Epithelial cell of proximal tubule (primary cell): ENCODE data around the gene KMT5C. TPM values are rescaled to one million over a fixed set of nuclear protein-coding genes. Genes with fewer than 3 reads are reported as not detected.

Experiments used
- DNase-seq: peaks from one replicate; pipeline ENCODE4 v3.0.0-alpha.2; 2011; ENCODE audit warnings: low read depth
- H3K4me3 ChIP-seq: 2 replicates; pipeline ENCODE4 v1.5.1; 2011; ENCODE audit warnings: low read depth, mild to moderate bottlenecking, low read length
- CTCF ChIP-seq: conservative IDR thresholded peaks from 2 replicates; pipeline ENCODE4 v1.5.1; 2012; ENCODE audit warnings: low read depth, mild to moderate bottlenecking, low read length
- total RNA-seq: library from RNA; depleted of rRNA; stranded (reverse); fragments of >200 nt; gene quantifications from 2 replicates; pipeline ENCODE4 v1.2.3, GENCODE V29; 2015

The KMT5C gene
- total RNA-seq, 1 donor from 2014 or later, result 18.5 TPM

GRCh38 chr19:55389386-55390317 is 50.0 kb downstream of the KMT5C start:
- no peak for DNase-seq
- no peak overlapping the region for H3K4me3 ChIP-seq
- TF ChIP-seq CTCF, result no peak

GRCh38 chr19:55390461-55390880 is 50.8 kb downstream of the KMT5C start:
- H3K4me3 ChIP-seq, result no peak overlapping the region
- DNase-seq, result no peak
- no peak for TF ChIP-seq CTCF

GRCh38 chr19:55391191-55391670 is 51.6 kb downstream of the KMT5C start:
- TF ChIP-seq CTCF, result no peak
- H3K4me3 ChIP-seq, result no peak overlapping the region
- no peak for DNase-seq

- no peak for DNase-seq
- TF ChIP-seq CTCF, result no peak
- H3K4me3 ChIP-seq, result no peak overlapping the region
Observed at GRCh38 chr19:55391702-55392615, 52.3 kb downstream of the KMT5C start.

GRCh38 chr19:55392820-55393761 is 53.4 kb downstream of the KMT5C start:
- no peak for TF ChIP-seq CTCF

More at GRCh38 chr19:55392820-55393761, 53.4 kb downstream of the KMT5C start:
- H3K4me3 ChIP-seq, result no peak overlapping the region
- DNase-seq, result no peak

Other genes starting within 250 kb of the KMT5C start
- gene PPP1R12C, start 222.2 kb upstream of the KMT5C start, total RNA-seq, result 53.8 and 68.7 TPM in 2 replicates
- 1.8 and 24.4 TPM in 2 replicates for gene TNNT1, start 190.7 kb upstream of the KMT5C start, total RNA-seq
- 0.40 and 0.51 TPM in 2 replicates for gene TNNI3, start 182.1 kb upstream of the KMT5C start, total RNA-seq
- gene DNAAF3, start 173.3 kb upstream of the KMT5C start, total RNA-seq, result 0.51 and 7.0 TPM in 2 replicates
- 0.29 TPM in 1 of 2 replicates, not detected in the other for gene SYT5, start 159.6 kb upstream of the KMT5C start, total RNA-seq
- gene PTPRH, start 130.4 kb upstream of the KMT5C start, total RNA-seq, result 1.1 and 2.8 TPM in 2 replicates
- gene TMEM86B, start 111.1 kb upstream of the KMT5C start, total RNA-seq, result 2.1 and 2.6 TPM in 2 replicates
- gene PPP6R1, start 80.9 kb upstream of the KMT5C start, total RNA-seq, result 43.8 and 62.5 TPM in 2 replicates
- gene HSPBP1, start 59.8 kb upstream of the KMT5C start, total RNA-seq, result 67.3 and 73.9 TPM in 2 replicates
- gene BRSK1, start 55.9 kb upstream of the KMT5C start, total RNA-seq, result 2.0 and 16.1 TPM in 2 replicates
- gene TMEM150B, start 14.5 kb upstream of the KMT5C start, total RNA-seq, result not detected in 2 replicates
- gene COX6B2, start 14.8 kb downstream of the KMT5C start, total RNA-seq, result 0.23 TPM in 1 of 2 replicates, not detected in the other
- not detected in 2 replicates for gene GARIN5B, start 23.4 kb downstream of the KMT5C start, total RNA-seq
- 31.0 and 42.8 TPM in 2 replicates for gene IL11, start 30.6 kb downstream of the KMT5C start, total RNA-seq
- gene TMEM190, start 37.0 kb downstream of the KMT5C start, total RNA-seq, result not detected in 2 replicates
- 16.3 and 21.4 TPM in 2 replicates for gene TMEM238, start 44.4 kb downstream of the KMT5C start, total RNA-seq
- 412 and 480 TPM in 2 replicates for gene RPL28, start 46.1 kb downstream of the KMT5C start, total RNA-seq
- gene UBE2S, start 67.9 kb downstream of the KMT5C start, total RNA-seq, result 383 and 458 TPM in 2 replicates
- 0.17 TPM in 1 of 2 replicates, not detected in the other for gene SHISA7, start 103.4 kb downstream of the KMT5C start, total RNA-seq
- 58.7 and 71.2 TPM in 2 replicates for gene ISOC2, start 121.8 kb downstream of the KMT5C start, total RNA-seq
- not detected in 2 replicates for gene C19orf85, start 124.9 kb downstream of the KMT5C start, total RNA-seq
- gene ZNF628, start 136.7 kb downstream of the KMT5C start, total RNA-seq, result 4.2 and 6.2 TPM in 2 replicates
- 29.0 and 29.2 TPM in 2 replicates for gene NAT14, start 145.3 kb downstream of the KMT5C start, total RNA-seq
- 0.86 TPM in 1 of 2 replicates, not detected in the other for gene SSC5D, start 148.6 kb downstream of the KMT5C start, total RNA-seq
- gene SBK2, start 197.3 kb downstream of the KMT5C start, total RNA-seq, result 0.58 and 2.9 TPM in 2 replicates
- gene SBK3, start 205.7 kb downstream of the KMT5C start, total RNA-seq, result 0.23 TPM in 1 of 2 replicates, not detected in the other
- 10.0 and 11.4 TPM in 2 replicates for gene ZNF579, start 241.0 kb downstream of the KMT5C start, total RNA-seq